Stimulated activated CD8-positive, alpha-beta memory T cell treated with anti-CD3 and anti-CD28 coated beads, Interleukin-15, amount 100 ng/mL, for 4 hours (primary cell): ENCODE results near the gene MGAT3.
"Not testable (repeated sequence)": the region's sequence is repeated elsewhere in the genome, so short reads cannot be mapped to it uniquely, and the experiment has no call there.

Source experiments
- DNase-seq, 2 donors: peaks; one replicate each; pipeline ENCODE4 v3.0.0-alpha.2; 2020; ENCODE audit warnings: low read depth in 2 of 2

Gene MGAT3

DNA sequence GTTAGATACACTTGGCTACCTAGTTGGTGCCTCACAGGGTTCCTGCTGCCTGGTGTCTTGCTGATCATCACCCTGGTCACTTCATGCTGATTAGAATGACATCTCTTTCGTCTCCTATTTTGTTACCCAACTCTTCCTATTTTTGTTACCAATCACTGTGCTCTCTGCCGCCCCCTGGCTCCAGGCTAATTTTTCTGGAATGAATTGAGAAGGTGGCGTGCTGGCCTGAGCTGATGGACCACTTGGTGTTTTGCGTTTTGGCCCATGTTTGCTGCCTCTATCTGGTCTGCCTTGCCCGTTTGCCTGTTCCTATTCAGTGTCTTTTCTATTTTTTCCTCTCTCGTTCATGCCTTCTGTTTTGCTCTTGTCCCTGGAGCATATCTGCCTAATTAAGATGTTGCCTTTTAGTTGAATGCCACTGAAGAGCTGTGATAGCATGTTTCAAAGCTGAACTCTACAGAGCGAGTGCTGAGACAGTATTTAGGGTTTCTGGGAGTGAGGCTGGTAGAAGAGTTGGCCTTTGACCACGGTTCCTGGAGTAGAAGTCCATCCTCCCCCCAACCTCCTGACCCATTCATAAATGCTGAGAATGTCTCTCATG, 57.7 kb downstream of the MGAT3 start:
- DNase-seq: no peak

DNA sequence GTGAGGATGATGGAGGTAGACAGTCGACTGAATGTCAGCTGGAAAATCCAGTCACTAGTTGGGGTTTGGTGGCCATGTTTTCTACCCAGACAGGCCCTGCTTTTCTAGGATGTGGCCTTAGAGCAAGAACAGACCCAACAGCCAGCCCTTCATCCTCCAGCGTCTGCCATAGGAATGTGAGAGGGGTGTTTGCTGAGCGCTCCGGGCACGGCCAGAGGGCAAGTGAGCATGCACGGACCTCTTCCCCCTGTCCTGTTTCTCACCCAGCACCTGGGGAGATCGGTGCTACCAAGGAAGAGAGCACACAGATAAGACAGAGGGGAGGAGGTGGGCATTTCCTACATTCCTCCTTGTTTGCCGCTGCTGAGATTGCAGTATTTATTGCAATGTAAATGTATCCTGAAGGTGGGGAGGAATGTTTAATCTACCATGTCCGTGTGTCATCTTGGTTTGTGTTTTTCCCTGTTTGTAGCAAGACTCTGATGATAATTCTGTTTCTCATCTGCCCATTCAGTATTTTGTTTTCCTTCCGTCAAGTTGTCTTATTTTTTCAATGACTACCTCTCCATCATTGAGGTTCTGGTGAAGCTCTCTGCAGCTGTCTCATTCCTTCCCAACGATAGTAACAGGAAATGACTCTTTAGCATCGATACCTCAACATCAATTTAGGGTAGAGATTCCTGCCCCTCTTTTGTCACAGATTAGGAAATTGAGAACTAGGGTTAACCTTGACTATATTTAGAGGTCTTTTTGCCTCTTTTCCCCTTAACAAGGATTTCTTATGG, 58.6 kb downstream of the MGAT3 start:
- no peak for DNase-seq

DNA sequence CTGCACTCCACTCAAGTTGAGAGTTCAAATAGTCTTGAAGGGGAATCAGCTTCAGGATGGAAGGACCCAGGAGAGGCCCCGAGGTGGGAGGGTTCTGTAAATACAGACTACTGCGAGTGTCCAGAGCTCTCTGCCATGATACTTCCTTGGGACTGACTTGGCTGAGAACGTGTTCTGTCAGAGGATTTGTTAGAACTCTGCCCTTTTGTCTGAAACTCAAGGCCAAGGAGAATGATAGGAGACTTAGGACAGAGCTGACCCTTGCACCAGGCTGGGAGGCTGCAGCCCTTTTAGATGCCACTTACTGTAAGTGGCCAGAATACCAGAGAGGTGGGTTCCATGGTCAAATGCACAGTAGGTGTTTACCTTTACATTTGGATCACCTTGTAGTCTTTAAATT, 60.7 kb downstream of the MGAT3 start:
- DNase-seq: no peak

DNA sequence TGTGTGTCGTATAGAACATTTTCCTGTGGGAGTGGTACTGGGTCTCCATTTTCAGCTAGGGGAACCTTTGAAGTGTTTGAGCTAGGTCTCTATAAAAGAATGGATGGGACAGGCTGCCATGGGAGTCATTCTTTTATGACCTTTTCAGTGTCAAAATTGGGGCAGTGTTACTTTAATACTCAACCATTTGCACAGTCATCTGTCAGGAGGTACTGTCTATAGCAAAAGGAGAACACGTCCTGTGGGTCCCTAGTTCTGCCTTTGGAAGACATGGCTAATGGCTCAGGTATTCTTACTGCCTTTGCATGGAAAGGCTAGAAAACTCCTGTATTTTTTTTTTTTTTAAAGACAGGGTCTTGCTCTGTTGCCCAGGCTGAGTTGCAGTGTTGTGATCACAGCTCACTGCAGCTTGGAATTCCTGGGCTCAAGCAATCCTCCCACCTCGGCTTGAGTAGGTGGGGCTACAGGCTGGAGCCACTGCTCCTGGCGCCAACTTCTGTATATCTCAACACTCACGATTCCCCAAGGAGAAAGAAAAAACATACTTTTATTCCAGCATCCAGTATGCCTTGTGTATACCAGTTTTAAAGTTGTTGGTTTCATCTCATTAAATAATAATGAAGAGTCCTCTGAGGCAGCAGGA, 61.5 kb downstream of the MGAT3 start:
- no peak for DNase-seq

DNA sequence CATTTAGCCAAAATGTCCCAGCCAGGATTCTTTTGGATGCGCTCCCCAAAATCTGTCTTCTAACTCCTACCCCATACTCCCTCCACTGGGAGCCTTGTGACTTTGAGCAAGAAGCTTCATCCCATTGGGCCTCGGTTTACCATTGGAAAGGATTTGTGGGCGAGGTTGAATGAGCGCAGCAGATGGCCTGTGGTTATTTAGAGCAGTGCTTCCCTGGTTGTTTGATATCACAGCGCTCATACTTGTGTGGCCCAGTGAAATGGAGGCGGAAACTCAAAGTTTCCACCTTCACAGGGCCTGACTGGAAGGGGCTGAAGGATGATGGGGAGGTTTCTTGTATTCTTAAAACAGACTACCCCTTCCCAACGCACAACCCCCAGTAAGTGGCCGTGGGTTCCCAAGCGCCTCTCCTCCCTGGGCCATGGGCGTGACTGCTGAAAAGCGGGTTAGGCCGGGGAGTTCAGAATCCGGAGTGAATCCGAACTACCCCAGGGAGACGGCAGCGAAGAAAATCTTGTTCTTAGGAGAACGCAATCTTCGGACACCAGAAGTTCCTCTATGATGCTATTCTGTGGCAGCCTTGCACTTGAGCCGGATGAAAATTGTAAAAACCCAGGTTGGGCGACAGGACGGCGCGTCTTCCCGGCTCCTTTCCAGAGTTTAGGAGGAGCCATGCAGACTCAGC, 62.3 kb downstream of the MGAT3 start:
- DNase-seq: no peak

DNA sequence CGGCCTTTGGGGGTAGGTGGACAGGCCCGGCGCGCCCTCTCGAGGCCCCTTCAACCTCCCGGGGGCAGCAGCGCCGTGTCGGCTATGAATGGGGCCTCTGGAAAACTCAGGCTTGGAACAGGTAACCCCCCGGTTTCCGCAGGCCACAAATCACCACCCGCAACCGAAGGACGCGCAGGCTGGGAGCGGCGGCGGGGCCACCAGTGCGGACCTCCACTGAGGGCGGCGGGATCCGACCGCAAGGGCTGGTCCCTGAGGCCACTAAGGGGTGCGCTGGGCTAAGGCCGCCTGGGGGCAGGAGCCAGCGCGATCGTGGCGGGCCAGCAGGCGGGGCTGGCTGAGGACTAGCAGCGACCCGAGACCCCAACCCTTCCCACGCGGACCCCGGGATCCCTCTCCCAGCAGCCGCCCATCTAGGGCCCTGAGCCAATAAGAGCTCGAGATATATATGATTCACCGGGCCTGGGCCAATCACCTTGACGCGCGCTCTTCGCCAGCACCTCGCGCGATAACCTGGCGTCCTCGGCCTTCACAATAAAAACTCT, 62.9 kb downstream of the MGAT3 start:
- DNase-seq: peak; percentile 88 to 95

DNA sequence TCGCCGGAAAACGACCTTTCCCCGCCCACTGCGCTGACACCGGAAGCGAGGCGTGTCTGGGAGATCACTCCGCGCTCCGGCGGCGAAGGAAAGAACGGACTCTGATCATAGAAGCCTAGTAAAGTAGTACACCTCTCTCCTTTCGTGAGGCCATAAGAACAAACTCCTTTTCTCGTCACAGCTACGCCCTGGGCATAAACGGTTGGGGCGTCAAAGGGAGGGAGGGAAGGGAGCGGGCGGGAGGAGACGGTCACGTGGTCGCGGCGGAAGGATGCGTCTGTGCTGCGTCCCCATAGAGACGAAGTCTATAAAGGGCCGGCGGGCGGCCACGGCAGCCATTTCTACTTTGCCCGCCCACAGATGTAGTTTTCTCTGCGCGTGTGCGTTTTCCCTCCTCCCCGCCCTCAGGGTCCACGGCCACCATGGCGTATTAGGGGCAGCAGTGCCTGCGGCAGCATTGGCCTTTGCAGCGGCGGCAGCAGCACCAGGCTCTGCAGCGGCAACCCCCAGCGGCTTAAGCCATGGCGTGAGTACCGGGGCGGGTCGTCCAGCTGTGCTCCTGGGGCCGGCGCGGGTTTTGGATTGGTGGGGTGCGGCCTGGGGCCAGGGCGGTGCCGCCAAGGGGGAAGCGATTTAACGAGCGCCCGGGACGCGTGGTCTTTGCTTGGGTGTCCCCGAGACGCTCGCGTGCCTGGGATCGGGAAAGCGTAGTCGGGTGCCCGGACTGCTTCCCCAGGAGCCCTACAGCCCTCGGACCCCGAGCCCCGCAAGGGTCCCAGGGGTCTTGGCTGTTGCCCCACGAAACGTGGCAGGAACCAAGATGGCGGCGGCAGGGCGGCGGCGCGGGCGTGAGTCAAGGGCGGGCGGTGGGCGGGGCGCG, 63.7 kb downstream of the MGAT3 start, which contains the start of gene ATF4:
ATF4 (plus strand) TSS at position 337 of the 880 bp plus-strand sequence. CDS start 884 bp downstream, outside the sequence.
- DNase-seq: peak; percentile 76 to 82

DNA sequence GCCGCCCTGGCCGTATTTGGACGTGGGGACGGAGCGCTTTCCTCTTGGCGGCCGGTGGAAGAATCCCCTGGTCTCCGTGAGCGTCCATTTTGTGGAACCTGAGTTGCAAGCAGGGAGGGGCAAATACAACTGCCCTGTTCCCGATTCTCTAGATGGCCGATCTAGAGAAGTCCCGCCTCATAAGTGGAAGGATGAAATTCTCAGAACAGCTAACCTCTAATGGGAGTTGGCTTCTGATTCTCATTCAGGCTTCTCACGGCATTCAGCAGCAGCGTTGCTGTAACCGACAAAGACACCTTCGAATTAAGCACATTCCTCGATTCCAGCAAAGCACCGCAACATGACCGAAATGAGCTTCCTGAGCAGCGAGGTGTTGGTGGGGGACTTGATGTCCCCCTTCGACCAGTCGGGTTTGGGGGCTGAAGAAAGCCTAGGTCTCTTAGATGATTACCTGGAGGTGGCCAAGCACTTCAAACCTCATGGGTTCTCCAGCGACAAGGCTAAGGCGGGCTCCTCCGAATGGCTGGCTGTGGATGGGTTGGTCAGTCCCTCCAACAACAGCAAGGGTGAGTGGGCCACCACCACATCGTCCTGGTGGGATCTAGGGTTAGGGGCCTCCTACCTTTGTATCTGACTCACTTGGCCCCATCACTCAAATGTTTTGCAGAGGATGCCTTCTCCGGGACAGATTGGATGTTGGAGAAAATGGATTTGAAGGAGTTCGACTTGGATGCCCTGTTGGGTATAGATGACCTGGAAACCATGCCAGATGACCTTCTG, 64.5 kb downstream of the MGAT3 start:
- not testable (repeated sequence) for DNase-seq

DNA sequence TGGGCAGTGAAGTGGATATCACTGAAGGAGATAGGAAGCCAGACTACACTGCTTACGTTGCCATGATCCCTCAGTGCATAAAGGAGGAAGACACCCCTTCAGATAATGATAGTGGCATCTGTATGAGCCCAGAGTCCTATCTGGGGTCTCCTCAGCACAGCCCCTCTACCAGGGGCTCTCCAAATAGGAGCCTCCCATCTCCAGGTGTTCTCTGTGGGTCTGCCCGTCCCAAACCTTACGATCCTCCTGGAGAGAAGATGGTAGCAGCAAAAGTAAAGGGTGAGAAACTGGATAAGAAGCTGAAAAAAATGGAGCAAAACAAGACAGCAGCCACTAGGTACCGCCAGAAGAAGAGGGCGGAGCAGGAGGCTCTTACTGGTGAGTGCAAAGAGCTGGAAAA, 65.3 kb downstream of the MGAT3 start:
- not testable (repeated sequence) for DNase-seq

DNA sequence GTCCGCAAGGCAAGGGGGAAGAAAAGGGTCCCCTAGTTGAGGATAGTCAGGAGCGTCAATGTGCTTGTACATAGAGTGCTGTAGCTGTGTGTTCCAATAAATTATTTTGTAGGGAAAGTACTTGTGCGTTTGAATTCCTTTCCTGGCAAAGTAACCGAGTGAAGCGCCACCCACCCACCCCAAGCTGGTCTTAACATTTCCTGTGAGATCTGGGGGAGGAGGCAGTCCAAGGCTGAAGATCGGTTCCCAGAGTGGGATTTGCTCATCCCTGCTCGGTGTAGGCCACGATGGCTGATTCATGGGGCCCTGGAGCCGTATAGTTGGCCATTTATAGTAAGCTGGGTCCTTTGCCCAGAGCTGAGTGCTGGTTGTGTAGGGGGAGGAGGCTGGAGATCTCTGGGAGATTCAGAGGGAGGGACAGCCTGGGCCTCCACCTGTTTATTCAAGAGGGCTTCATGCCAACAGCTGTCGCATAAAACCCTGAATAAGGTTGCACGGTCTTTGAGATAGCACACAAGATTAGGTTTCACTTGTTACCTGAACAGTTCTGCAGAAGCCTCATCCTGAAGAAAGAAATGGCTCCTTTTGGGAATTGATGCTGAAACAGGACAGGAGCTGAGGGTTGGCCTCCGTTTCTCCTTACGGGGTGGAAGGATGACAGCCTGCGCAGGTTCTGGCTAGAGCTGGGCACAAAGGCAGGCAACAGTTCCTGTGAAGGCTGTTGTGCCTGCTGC, 65.9 kb downstream of the MGAT3 start:
- DNase-seq: no peak

DNA sequence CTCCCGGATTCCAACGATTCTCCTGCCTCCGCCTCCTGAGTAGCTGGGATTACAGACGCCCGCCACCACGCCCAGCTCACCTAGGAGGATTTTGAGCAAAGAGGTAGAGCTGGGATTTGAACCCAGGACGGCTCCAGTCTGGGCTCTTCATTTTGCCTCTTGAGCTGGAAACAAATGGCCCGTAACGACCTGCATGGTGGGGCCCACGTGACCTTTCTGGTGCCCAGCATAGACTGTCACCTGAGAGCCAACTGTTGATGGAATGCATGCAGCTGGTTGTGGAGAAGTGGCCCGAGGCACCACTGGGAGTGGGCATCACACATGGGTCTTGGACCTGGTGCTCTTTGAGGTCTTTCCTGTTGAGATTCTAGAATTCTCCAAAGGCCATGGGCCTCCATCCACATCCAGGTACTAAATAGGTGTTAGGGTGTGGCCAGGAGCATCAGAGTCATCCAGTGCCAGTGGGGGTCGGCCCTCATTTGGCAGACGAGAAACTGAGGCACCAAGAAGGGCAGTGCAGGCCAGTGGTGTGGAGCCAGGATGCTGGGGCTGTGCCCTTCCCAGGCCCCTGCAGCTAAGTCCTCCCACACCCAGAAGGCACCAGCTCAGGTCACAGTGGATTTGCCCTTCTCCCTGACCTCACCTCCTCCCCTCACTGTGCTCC, 67.4 kb downstream of the MGAT3 start:
- DNase-seq: no peak

DNA sequence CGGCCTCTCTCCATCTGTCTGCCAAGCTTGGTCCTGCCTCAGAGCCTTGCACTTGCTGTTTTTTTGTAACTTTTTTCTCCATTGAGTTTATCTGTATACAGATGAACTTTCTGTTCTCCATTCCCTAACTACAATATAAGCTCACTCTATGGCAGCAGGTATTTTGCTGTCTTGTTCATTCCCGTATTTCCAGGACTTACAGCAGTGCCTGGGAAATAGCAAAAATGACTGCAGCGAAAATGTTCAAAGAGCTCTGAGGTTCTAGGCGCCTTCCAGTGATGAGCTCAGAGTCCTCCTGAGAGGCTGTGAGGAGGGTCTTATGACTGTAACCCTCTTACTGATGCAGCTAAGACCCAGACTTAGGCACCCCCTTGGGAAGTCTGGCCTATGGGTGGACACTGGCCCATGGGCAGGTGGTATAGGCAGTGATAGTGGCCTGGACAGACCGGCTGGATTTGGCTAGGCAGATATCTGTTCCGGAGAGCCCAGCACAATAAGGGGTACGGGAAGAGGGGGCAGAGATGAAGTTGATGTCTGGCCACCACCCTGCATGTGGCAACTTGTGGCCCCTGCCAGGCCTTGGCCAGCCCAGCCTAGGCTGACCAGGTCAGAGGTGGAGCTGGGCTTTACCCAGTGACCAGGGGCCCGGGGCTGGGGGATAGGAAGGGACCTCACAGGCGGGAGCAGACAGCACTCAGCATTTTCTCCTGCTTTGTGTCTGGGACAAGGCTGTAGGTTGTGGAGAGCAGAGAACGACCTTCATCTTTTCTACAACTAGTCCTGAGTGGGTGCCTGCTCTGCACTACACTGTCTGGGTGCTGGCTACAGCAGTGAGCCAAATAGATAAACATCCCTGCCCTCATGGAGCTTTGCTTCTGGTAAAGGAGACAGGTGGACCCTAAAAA, 68.2 kb downstream of the MGAT3 start:
- no peak for DNase-seq

DNA sequence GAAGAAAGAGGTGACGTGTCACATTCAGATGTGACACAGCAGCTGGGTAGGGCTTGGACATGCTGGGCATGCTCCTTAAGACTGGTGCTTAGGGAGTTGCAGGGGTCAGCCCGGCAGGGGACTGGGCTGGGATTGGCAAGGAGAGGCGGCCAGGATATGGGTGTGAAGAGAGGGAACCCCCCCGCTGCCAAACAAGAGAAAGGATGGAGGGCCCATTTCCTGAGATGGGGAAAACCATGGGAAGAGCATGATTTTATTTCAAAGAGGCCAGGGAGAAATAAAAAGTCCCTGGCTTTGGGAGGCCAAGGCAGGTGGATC, 68.8 kb downstream of the MGAT3 start:
- no peak for DNase-seq

DNA sequence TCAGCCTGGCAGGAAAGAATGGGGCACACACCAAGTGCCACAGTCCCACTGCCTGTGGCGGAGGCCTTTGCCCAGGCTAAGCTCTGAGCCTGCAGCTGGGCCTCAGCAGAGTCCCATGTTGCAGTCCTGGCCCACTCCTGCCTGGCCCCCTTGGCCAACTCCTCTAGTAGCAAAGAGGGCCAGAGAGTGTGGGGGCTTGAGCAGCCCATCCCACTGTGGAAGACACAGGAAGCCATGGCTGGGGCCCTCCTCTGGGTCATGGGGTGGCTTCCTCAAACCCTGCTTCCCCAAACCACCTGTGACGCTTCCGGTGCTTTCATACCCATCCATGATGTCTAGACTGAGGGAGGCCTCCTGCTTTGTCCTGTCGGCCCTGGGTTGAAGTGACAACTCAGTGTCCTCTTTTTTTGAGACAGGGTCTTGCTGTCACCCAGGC, 69.9 kb downstream of the MGAT3 start:
- DNase-seq: no peak

DNA sequence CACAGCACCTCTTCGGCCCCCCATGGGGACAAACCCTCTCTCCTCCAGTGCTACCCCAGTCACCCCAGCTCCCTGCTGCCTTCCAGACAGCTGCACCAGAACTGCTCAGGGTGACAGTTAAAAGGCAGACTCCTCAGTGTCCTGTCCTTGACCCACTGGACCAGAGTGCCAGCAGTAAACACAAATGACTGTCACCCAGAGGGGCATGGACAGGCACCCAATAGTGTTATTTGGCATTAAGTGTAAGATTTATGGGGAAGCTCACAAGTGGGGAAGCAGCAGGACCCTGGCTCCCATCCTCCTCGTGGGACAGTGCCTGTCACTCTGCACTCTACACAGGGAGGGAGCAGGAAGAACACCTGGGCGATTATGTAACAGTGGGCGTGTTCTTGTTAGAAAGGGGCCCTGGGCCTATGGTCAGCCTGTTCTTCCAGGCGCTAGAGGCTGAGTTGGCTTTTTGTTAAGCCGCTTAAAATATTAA, 70.7 kb downstream of the MGAT3 start:
- no peak for DNase-seq

DNA sequence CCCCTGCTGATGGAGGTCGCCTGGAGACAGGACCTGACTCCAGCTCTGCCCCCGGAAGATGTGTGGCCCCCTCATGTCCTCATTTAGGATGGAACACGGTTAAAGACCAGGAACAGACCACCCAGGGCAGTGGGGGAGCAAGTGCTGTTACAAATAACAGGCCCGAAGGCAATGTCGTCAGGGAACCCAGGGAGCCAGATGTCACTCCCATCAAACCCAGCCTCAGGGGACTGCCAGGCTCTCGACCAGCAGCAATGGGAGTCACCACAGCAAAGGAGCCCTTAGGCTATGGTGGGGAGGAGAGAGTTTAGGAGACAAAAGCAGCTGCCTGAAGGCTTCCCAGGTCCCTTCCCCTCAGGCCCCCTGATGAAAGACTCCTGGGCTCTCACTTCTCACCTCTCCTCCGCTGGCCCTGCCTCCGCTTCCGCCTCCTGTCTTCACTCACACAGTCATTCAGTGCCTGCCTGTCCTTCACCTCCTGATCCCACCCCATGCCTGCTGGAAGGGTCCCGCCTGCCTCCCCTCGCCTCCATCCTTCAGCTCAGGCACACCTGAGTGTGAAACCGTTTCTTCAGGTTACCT, 71.4 kb downstream of the MGAT3 start:
- DNase-seq: no peak

DNA sequence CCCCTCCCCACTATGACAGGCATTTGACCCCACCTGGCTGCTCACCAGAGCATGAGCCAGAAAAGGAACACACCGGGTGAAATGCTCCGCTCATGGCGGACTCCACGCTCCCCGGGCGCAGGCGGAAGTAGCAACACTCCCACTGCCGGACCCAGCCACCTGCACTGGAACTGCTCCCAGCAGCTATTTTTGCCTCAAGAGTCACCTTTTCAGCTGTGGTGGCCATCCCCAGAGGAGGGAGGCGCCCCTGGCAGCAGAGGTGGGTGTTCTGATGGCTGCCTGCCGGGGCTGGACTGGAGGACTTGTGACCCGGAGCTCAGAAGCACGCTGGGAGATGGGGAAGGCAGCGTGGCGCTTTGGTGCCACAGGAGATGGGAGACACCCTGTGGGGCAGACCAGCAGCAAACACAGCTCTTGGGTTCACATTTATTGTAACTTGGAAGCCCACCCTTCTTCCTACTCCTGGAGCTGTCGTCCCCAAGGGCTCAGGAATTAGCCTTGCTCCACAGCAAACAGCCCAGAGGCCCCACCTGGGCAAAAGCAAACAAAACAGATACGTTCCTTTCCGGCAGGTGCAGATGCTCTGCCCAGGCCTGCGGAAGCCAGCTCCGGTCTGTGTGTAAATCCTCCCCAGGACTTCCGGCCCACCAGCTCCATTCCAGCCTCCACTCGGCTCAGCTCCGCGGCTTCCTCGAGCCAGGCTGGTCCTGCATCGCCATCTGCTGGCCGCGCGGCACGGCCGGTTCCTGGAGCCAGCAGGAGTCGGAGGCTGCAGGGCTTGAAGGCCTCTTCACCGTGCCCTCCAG, 72.1 kb downstream of the MGAT3 start:
- DNase-seq: peak; percentile 66 to 75
